ENCODE results near the gene SH2B2.
A peak's percentile ranks its signal among the peaks of the same experiment; 100 is the strongest.

SH2B2 gene

DNA sequence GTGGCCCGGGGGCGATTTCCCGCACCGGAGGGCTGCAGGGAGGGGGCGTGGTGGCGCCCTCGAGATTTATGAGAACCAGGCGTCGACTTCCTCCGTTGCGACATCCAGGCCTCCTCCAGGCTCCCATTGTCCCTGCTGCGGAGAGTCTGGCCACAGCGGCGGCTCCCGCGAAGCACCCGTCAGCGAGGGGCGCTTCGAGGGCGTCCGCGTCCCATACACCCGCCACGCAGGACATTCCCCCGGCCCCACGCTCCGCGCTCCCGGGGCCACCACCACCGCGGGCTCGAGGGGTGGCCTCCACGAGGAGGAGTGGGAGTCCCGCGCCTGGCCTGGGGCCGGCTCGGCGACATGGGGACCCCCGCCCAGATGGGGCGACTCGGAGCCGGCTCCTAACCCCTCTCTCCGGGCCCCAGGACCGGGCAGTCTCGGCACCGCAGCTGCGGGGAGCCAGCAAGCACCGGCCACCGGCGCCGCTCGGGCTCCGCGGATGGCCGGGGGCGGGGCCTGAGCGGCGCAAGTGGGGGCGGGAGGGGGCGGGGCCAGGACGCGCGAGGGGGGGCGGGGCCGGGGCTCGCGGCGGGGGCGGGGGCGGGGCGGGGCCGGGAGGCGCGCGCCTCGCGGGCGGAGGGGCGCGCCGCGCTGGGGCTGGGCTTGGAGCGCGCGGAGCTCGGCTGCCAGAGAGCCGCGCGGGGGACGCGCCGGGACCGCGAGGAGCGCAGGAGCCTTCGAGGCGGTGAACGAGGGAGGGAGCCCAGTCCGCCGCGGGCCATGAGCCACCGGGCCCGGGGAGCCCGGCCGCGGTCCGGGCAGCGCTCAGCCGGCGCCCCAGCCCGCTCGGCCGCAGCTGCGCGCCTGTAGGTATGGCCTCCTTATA, at the start of gene SH2B2:
Gene SH2B2, plus strand, starts transcription at position 632 of the 874 bp plus-strand sequence. CDS start 13,683 bp downstream, outside the sequence.
- peak within 1 kb of the TSS; percentile 67 for H3K4me3 ChIP-seq (ENCODE audit: low read depth, low read length)
- TF ChIP-seq, protein P1, sequence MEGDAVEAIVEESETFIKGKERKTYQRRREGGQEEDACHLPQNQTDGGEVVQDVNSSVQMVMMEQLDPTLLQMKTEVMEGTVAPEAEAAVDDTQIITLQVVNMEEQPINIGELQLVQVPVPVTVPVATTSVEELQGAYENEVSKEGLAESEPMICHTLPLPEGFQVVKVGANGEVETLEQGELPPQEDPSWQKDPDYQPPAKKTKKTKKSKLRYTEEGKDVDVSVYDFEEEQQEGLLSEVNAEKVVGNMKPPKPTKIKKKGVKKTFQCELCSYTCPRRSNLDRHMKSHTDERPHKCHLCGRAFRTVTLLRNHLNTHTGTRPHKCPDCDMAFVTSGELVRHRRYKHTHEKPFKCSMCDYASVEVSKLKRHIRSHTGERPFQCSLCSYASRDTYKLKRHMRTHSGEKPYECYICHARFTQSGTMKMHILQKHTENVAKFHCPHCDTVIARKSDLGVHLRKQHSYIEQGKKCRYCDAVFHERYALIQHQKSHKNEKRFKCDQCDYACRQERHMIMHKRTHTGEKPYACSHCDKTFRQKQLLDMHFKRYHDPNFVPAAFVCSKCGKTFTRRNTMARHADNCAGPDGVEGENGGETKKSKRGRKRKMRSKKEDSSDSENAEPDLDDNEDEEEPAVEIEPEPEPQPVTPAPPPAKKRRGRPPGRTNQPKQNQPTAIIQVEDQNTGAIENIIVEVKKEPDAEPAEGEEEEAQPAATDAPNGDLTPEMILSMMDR (IDR thresholded peaks at IDR 0.05; ENCODE audit: low read depth, low read length, missing control alignments): no peak
- in situ Hi-C loops (cut with HindIII; ENCODE audit: low sequenced_read_pairs): loop anchor here (10.0 kb wide), 1 partner anchor 128 kb away; no protein-coding TSS in a partner anchor
- no peak for DNase-seq (ENCODE audit: low read depth)

DNA sequence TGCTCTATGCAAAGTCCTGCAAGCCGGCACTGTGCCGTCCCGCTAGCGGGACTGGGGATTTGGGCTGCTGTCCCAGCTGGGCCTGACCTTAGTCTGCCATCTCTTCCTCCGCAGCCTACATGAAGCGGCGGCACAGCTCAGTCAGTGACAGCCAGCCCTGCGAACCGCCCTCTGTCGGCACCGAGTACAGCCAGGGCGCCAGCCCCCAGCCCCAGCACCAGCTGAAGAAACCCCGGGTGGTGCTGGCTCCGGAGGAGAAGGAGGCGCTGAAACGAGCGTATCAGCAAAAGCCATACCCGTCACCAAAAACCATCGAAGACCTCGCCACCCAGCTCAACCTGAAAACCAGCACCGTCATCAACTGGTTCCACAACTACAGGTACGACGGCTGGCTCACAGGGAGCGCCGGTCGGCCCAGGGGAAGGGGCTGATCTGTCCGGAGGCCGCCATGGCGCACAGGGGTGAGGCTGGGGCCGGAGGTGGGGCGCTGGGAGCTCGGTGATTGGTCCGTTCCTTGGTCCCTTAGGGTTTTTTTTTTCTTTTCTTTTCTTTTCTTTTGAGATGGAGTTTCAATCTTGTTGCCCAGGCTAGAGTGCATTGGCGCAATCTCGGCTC, 47.4 kb upstream of the SH2B2 start:
- no peak for DNase-seq (ENCODE audit: low read depth)
- H3K4me3 ChIP-seq (ENCODE audit: low read depth, low read length): no peak overlapping the region
- TF ChIP-seq, protein P1 (IDR thresholded peaks at IDR 0.05; ENCODE audit: low read depth, low read length, missing control alignments): no peak
- in situ Hi-C loops (cut with HindIII; ENCODE audit: low sequenced_read_pairs): no loop called here

DNA sequence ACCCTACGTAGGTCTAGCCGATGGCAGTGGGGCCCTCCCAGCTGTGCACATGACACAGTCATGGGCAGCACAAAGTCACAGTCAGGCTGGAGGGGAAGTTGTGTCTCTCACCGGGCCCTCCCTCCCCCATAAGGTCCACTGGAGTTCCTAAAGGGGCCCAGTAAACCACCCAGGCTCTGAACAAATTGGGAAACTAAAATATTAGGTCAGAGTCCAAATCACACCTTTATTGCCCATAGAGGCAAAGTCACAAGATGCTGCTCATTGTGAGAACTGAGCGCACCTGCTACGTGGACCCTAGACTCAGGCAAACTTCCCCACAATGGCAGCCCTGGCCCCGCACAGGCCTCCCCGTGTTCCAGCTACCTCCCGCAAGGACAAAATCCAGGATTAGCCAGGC, 45.2 kb upstream of the SH2B2 start:
- in situ Hi-C loops (cut with HindIII; ENCODE audit: low sequenced_read_pairs): no loop called here
- no peak overlapping the region for H3K4me3 ChIP-seq (ENCODE audit: low read depth, low read length)
- no peak for DNase-seq (ENCODE audit: low read depth)
- TF ChIP-seq, protein P1 (IDR thresholded peaks at IDR 0.05; ENCODE audit: low read depth, low read length, missing control alignments): no peak

DNA sequence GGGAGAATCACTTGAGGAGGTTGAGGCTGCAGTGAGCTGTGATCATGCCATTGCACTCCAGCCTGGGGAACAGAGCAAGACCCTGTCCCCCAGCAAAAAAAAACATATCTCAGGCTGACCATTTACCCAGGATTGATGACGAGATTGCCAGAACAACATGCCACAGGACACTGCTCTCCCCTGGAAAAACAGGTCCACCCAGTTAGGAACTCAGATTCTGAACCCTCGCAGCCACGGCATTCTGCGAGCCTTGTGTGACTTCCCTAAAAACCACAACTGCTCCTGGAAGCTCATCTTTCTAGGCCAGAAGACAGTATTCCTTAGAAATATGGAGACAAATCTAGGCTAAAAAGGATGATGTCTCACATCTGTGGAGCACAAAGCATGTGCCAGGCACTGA, 42.1 kb upstream of the SH2B2 start:
- H3K4me3 ChIP-seq (ENCODE audit: low read depth, low read length): no peak overlapping the region
- in situ Hi-C loops (cut with HindIII; ENCODE audit: low sequenced_read_pairs): no loop called here

DNA sequence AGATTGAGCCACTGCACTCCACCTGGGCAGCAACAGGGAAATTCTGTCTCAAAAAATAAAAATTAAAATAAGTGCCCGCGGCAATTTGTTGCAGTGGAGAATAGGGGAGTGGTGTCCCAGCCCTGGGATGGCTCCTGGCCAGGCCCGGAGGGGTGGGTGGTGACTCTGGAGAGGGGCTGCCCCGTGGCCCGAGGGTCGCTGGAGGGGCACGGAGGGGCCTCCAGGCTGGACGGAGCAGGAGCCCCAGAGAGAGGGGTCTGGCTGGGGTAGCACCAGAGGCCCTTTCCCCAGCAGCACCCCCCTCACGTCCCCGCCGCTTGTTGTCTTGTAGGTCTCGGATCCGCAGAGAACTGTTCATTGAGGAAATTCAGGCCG, 38.6 kb upstream of the SH2B2 start:
- H3K4me3 ChIP-seq (ENCODE audit: low read depth, low read length): no peak overlapping the region
- TF ChIP-seq, protein P1 (IDR thresholded peaks at IDR 0.05; ENCODE audit: low read depth, low read length, missing control alignments): no peak
- no peak for DNase-seq (ENCODE audit: low read depth)
- in situ Hi-C loops (cut with HindIII; ENCODE audit: low sequenced_read_pairs): no loop called here

More for the DNA sequence above, 42.1 kb upstream of the SH2B2 start:
- TF ChIP-seq, protein P1 (IDR thresholded peaks at IDR 0.05; ENCODE audit: low read depth, low read length, missing control alignments): no peak
- no peak for DNase-seq (ENCODE audit: low read depth)

DNA sequence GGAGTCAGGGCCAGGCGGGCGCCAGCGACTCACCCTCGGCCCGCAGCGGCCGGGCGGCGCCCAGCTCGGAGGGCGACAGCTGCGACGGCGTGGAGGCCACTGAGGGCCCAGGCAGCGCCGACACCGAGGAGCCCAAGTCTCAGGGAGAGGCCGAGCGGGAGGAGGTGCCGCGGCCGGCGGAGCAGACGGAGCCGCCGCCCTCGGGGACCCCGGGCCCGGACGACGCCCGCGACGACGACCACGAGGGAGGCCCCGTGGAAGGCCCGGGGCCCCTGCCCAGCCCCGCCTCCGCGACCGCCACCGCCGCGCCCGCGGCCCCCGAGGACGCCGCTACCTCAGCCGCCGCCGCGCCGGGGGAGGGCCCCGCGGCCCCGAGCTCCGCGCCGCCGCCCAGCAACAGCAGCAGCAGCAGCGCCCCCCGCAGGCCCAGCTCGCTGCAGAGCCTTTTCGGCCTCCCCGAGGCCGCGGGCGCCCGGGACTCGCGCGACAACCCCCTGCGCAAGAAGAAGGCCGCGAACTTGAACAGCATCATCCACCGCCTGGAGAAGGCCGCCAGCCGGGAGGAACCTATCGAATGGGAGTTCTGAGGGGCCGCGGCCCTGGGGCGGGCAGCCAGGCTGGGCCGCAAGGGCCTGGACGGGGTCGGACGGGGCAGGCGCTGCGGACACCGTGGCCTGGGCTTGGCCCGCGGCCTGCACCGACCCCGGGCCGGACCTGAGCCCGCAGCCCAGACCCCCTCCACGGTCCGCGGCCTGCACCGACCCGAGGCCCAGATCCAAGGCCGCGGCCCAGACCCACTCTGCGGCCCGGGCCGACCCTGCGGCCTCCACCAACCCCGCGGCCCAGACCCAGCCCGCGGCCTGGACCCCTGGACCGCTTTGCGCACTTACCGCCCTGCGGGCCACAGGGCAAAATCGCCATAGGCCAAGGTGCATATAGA, 37.9 kb upstream of the SH2B2 start:
- TF ChIP-seq, protein P1 (IDR thresholded peaks at IDR 0.05; ENCODE audit: low read depth, low read length, missing control alignments): no peak
- no peak overlapping the region for H3K4me3 ChIP-seq (ENCODE audit: low read depth, low read length)
- DNase-seq (ENCODE audit: low read depth): no peak
- in situ Hi-C loops (cut with HindIII; ENCODE audit: low sequenced_read_pairs): no loop called here

All from astrocyte of the cerebellum (primary cell).